Left lung (tissue), 10 donors: ENCODE data around the gene WDR7. TPM values are rescaled to one million over a fixed set of nuclear protein-coding genes. Genes with fewer than 3 reads are reported as not detected.

ENCODE experiments used
- ATAC-seq: fragments of 200-7000 bp; cut with Tn5 transposase; one replicate; pipeline ENCODE4 v1.9.1; 2020; ENCODE audit warnings: moderate library complexity
- DNase-seq, 4 donors: peaks; one replicate each; pipeline ENCODE4 v3.0.0-alpha.2; 2013 to 2020
- H3K27ac ChIP-seq, 2 donors: fragments of 200-600 bp; sonication (generic) in 1 of 2; one replicate each; pipeline versions ENCODE4 v1.5.0 to v1.8.0; 2020 to 2021
- H3K27me3 ChIP-seq, 2 donors: fragments of 200-600 bp; sonication (generic) in 1 of 2; one replicate each; pipeline versions ENCODE4 v1.5.0 to v1.8.0; 2020 to 2021
- H3K36me3 ChIP-seq, 2 donors: fragments of 200-600 bp; sonication (generic) in 1 of 2; one replicate each; pipeline versions ENCODE4 v1.5.0 to v1.8.0; 2020 to 2021
- H3K4me1 ChIP-seq, 2 donors: fragments of 200-600 bp; one replicate each; pipeline ENCODE4 v1.8.0; 2021
- H3K4me3 ChIP-seq, 2 donors: fragments of 200-600 bp; sonication (generic) in 1 of 2; one replicate each; pipeline versions ENCODE4 v1.5.0 to v1.8.0; 2020 to 2021; ENCODE audit warnings: mild to moderate bottlenecking in 1 of 2
- H3K9me3 ChIP-seq, 2 donors: fragments of 200-600 bp; sonication (generic) in 1 of 2; one replicate each; pipeline versions ENCODE4 v1.5.0 to v1.8.0; 2020 to 2021
- CTCF ChIP-seq, 2 donors: fragments of 200-600 bp; sonication (generic) in 1 of 2; IDR thresholded peaks; one replicate each; pipeline versions ENCODE4 v1.5.0 to v1.8.0; 2021; ENCODE audit warnings: antibody characterized with exemption in 2 of 2
- intact Hi-C, 2 donors: fragments of 100-400 bp; cut with DNase I; formaldehyde crosslinking; loops; one replicate each; pipeline versions ENCODE4 v1.11.2 to v1.14.2; 2022
- polyA plus RNA-seq, 6 donors: library from polyadenylated mRNA; unstranded; fragments of 120-200 nt; gene quantifications; one replicate each; pipeline ENCODE4 v1.2.1, GENCODE V29; 2013; ENCODE audit not compliant: insufficient read length in 6 of 6
- total RNA-seq, 2 donors: library from RNA; stranded (reverse); fragmentation: NEBNext Ultra II Directional; extraction: Animal tissue kit (Norgen Biotek cat#: 25700); gene quantifications; one replicate each; pipeline ENCODE4 v1.2.1, GENCODE V29; 2021
- donor health status: DM: no; HTN: yes; CAD: no.
- donor health status: DM: no; HTN: no; CAD: no.

The WDR7 gene
- total and polyA plus RNA-seq, 8 donors = 10.9 to 37.7 (median 12.8) TPM

GRCh38 chr18:56919190-56919589 is 268.0 kb downstream of the WDR7 start:
- DNase-seq (no peak), ATAC-seq (no peak)
- no peak overlapping the region for H3K4me3 ChIP-seq
- no peak for TF ChIP-seq CTCF (IDR thresholded peaks at IDR 0.05)
- no peaks in the 10 kb centered on the region for H3K4me1 ChIP-seq
- intact Hi-C loops = no loop called here
- no peaks in the 10 kb centered on the region for H3K36me3 ChIP-seq
- no peaks in the 10 kb centered on the region for H3K27me3 ChIP-seq
- no peaks in the 10 kb centered on the region for H3K9me3 ChIP-seq
- no peak overlapping the region for H3K27ac ChIP-seq

DNA sequence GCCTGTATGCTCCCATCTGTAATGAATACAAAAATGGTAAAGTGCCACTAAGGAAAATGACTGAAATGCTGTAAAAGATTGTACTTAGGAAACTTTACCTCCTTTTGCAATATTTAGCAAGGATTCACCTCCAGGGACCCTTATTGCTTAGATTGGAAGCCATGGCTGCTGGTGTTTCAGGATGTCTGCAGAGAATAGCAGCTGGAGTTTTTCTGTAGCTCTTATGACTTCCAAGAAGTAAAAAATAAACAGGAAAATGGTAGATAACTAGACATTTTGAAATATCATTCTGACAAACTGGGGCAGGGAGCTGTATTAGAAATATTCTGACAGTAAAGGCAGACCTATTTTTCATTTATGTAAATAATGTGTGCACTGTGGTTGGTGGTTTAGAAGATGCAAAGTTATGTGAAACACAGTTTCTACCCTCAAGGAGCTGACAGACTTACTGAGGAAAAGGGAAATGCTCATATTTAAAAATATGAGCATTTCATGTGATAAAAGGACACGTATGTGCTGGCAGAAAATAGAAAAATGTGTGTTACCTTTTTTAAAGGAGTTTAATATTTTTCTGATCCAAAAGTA is 270.8 kb downstream of the WDR7 start:
- H3K4me3 ChIP-seq = no peak overlapping the region
- H3K27me3 ChIP-seq = no peaks in the 10 kb centered on the region
- intact Hi-C loops = no loop called here
- ATAC-seq (no peak), DNase-seq (peak in 2 of 4 donors; percentile 38 to 52)
- no peak for TF ChIP-seq CTCF (IDR thresholded peaks at IDR 0.05)
- no peaks in the 10 kb centered on the region for H3K9me3 ChIP-seq
- no peaks in the 10 kb centered on the region for H3K4me1 ChIP-seq
- no peak overlapping the region for H3K27ac ChIP-seq
- H3K36me3 ChIP-seq = peaks cover 0 to 5% of the 10 kb centered on the region in 2 donors

DNA sequence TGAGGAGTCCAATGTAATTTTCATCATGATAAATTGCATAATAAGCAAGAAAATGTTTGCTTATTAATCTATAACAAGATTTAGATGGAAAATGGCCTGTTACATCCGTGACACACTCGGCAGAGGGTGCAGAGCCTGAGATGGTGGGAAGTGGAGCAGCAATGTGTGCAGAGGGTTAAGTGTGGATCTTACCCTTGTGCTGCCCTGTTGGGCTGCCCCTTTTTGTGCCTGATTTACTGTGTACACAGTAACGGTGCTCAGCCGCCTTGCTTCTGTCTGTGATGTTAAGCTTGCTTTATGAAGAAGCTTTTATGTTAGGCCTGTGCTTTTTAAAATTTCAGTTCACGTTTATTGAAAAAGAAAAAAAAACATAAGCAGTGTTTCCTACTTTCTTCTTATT is 275.6 kb downstream of the WDR7 start:
- no peak for DNase-seq

DNA sequence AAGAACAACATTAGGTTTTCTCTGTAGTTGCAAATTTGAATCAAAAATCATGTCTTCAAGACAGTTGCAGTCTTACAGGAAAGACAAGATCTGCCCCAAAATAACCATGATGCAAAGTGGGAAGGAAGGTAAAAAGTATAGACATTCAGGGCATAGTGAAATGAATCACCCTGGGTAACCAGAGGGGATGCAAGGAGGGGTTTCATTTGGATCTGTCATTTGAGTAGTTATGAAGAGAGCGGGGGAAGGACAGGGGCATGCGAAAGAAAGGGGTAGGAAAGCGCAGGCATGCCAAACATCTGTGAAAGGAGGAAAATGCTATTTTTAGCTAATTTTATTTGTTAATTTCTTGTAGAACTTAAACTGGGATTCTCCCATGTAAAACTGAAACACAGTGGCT is 276.6 kb downstream of the WDR7 start:
- ATAC-seq = no peak
- H3K4me3 ChIP-seq = no peak overlapping the region
- H3K36me3 ChIP-seq = peaks cover 0 to 5% of the 10 kb centered on the region in 2 donors
- no peak for TF ChIP-seq CTCF (IDR thresholded peaks at IDR 0.05)
- H3K4me1 ChIP-seq = no peaks in the 10 kb centered on the region
- no peak overlapping the region for H3K27ac ChIP-seq
- DNase-seq = no peak
- H3K27me3 ChIP-seq = no peaks in the 10 kb centered on the region
- H3K9me3 ChIP-seq = no peaks in the 10 kb centered on the region
- intact Hi-C loops = no loop called here

More for the DNA sequence above, 275.6 kb downstream of the WDR7 start:
- TF ChIP-seq CTCF (IDR thresholded peaks at IDR 0.05) = no peak
- no peaks in the 10 kb centered on the region for H3K27me3 ChIP-seq
- H3K4me3 ChIP-seq = no peak overlapping the region
- intact Hi-C loops = no loop called here
- H3K4me1 ChIP-seq = no peaks in the 10 kb centered on the region
- no peaks in the 10 kb centered on the region for H3K9me3 ChIP-seq
- H3K27ac ChIP-seq = no peak overlapping the region
- H3K36me3 ChIP-seq = peaks cover 0 to 5% of the 10 kb centered on the region in 2 donors
- no peak for ATAC-seq

DNA sequence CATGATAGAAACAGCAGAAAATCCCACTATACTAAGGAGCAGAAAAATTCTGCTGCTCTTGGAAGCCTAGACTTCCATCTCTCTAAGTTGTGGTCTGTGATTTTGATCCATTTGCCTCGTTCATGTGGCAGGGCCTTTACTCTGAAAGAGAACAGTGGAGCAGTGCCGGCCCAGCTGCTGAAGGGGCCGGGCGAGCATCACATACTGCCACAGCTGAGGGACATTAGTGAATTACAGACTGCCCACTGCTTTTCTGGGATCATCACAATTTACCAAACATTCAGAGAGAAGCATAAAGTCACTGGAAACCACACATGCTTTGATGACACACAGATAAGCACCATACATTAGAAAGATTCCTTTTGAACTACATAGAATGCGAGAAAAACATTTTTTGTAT is 278.7 kb downstream of the WDR7 start:
- intact Hi-C loops = no loop called here
- Histone ChIP-seq H3K36me3 (peaks cover 0 to 4% of the 10 kb centered on the region in 2 donors), H3K27me3 (no peaks in the 10 kb centered on the region), H3K27ac (no peak overlapping the region), H3K4me1 (no peaks in the 10 kb centered on the region), H3K4me3 (no peak overlapping the region), H3K9me3 (no peaks in the 10 kb centered on the region)
- TF ChIP-seq CTCF (IDR thresholded peaks at IDR 0.05) = no peak
- DNase-seq = no peak
- ATAC-seq = no peak
